GM18508 (cell line): Measurements from ENCODE around the gene GPBP1.
"Not testable (repeated sequence)": the region's sequence is repeated elsewhere in the genome, so short reads cannot be mapped to it uniquely, and the experiment has no call there.

Experiments
- ATAC-seq: cut with Tn5 transposase; IDR thresholded peaks from one replicate; pipeline ENCODE4 v1.9.1; 2021; ENCODE audit warnings: moderate number of reproducible peaks; ENCODE audit not compliant: insufficient read depth, unreplicated experiment

Gene GPBP1

GRCh38 chr5:57262541-57262940 lies 88.7 kb downstream of the GPBP1 start:
- ATAC-seq: no peak

GRCh38 chr5:57267805-57268204 lies 93.9 kb downstream of the GPBP1 start:
- ATAC-seq: no peak

GRCh38 chr5:57276353-57276752 lies 102.5 kb downstream of the GPBP1 start:
- no peak for ATAC-seq

GRCh38 chr5:57277085-57277484 lies 103.2 kb downstream of the GPBP1 start:
- ATAC-seq: no peak

- ATAC-seq: no peak
Measured at GRCh38 chr5:57280853-57281252, 107.0 kb downstream of the GPBP1 start.

- ATAC-seq: not testable (repeated sequence)
Measured at GRCh38 chr5:57285084-57285483, 111.2 kb downstream of the GPBP1 start.

- ATAC-seq: no peak
Measured at GRCh38 chr5:57291894-57292293, 118.0 kb downstream of the GPBP1 start.

GRCh38 chr5:57292336-57292735 lies 118.5 kb downstream of the GPBP1 start:
- no peak for ATAC-seq

GRCh38 chr5:57298295-57298984 lies 124.6 kb downstream of the GPBP1 start:
- ATAC-seq: no peak

- ATAC-seq: no peak
Measured at GRCh38 chr5:57298985-57299491, 125.2 kb downstream of the GPBP1 start.

GRCh38 chr5:57299986-57300385 lies 126.1 kb downstream of the GPBP1 start:
- no peak for ATAC-seq

GRCh38 chr5:57302164-57302563 lies 128.3 kb downstream of the GPBP1 start:
- no peak for ATAC-seq

GRCh38 chr5:57302643-57303042 lies 128.8 kb downstream of the GPBP1 start:
- ATAC-seq: no peak

- no peak for ATAC-seq
Measured at GRCh38 chr5:57303985-57304384, 130.1 kb downstream of the GPBP1 start.

GRCh38 chr5:57304931-57305330 lies 131.1 kb downstream of the GPBP1 start:
- no peak for ATAC-seq

GRCh38 chr5:57306359-57306758 lies 132.5 kb downstream of the GPBP1 start:
- no peak for ATAC-seq

- no peak for ATAC-seq
Measured at GRCh38 chr5:57307516-57307915, 133.7 kb downstream of the GPBP1 start.

- ATAC-seq: not testable (repeated sequence)
Measured at GRCh38 chr5:57309022-57309421, 135.2 kb downstream of the GPBP1 start.

GRCh38 chr5:57311251-57311650 lies 137.4 kb downstream of the GPBP1 start:
- no peak for ATAC-seq

GRCh38 chr5:57311921-57312735 lies 138.3 kb downstream of the GPBP1 start:
- no peak for ATAC-seq

- no peak for ATAC-seq
Measured at GRCh38 chr5:57313716-57314115, 139.9 kb downstream of the GPBP1 start.
